Measurements from ENCODE around the gene ATPAF2. TPM values are rescaled to one million over a fixed set of nuclear protein-coding genes. Genes with fewer than 3 reads are reported as not detected.

Gene ATPAF2
- total RNA-seq, 4 donors from 2014 or later: 28.1 to 40.1 (median 36.7) TPM

DNA sequence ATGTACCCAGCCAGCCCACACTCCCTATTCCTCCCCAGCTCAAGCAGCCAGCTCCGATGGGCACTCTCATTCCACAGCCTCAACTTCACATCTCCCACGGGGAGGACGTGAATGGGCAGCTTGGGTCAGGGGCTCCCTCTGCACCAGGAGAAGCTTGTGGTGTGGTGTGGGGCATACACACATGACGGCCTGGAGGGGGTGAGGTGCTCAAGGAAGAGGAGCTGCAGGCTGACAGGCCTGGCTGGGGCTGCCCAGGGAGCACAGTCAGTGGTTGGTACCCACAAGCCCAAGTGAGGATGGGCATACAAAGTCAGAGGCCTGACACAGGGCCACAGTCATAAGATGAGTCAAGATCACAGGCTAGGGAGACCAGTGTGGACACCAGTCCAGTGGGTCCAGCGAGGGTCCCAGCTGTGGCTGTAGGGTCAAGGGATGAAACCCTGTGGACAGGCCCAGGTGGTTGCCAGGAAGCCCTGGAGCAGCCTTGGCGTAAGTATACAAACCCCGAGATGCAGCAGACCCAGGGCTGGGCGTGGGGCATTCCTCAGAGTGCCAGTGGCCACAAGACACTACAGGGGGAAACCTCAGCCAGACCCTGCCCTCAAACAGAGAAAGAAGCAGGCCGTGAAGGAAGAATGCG, 61.9 kb downstream of the ATPAF2 start:
- intact Hi-C loops (cut with DNase I): loop anchor here (10.0 kb wide), 2 partner anchors 58 to 72 kb away; partner anchors contain the start of genes ATPAF2 and GID4
- H3K4me1 ChIP-seq: peaks cover 7 to 10% of the 10 kb centered on the region in 2 donors
- H3K36me3 ChIP-seq: no peaks in the 10 kb centered on the region
- no peaks in the 10 kb centered on the region for H3K9me3 ChIP-seq
- H3K27me3 ChIP-seq: no peaks in the 10 kb centered on the region
- H3K27ac ChIP-seq: no peak overlapping the region
- no peak for TF ChIP-seq POLR2A (IDR thresholded peaks at IDR 0.05)
- TF ChIP-seq, protein P1, sequence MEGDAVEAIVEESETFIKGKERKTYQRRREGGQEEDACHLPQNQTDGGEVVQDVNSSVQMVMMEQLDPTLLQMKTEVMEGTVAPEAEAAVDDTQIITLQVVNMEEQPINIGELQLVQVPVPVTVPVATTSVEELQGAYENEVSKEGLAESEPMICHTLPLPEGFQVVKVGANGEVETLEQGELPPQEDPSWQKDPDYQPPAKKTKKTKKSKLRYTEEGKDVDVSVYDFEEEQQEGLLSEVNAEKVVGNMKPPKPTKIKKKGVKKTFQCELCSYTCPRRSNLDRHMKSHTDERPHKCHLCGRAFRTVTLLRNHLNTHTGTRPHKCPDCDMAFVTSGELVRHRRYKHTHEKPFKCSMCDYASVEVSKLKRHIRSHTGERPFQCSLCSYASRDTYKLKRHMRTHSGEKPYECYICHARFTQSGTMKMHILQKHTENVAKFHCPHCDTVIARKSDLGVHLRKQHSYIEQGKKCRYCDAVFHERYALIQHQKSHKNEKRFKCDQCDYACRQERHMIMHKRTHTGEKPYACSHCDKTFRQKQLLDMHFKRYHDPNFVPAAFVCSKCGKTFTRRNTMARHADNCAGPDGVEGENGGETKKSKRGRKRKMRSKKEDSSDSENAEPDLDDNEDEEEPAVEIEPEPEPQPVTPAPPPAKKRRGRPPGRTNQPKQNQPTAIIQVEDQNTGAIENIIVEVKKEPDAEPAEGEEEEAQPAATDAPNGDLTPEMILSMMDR (IDR thresholded peaks at IDR 0.05): no peak
- DNase-seq: no peak
- WGBS, 2 donors: 85 to 87% methylated on average over 9 to 10 of the region's 10 CpGs
- no peak overlapping the region for H3K4me3 ChIP-seq (replicated peaks in 1 of 3)

DNA sequence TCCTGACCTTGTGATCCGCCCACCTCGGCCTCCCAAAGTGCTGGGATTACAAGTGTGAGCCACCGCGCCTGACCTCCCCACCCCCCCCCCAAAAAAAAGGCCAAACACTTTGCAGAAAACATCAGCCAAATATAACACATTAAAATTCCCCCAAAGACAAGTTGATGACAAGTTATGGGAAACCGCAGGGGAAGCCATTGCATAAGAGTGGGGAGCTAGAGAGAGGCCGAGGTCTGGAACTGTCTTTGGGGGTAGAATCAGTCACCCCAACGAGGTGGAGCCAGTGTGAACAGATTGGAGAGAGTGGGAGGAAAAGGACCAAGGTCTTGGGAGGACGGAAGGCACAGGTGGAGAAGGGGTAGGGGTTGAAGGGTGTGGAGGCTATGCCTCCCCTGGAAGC, 63.5 kb downstream of the ATPAF2 start:
- intact Hi-C loops (cut with DNase I): loop anchor here (10.0 kb wide), 2 partner anchors 59 to 71 kb away; partner anchors contain the start of genes ATPAF2 and GID4
- no peak for DNase-seq
- no peak overlapping the region for H3K4me3 ChIP-seq (replicated peaks in 1 of 3)
- no peak overlapping the region for H3K27ac ChIP-seq
- no peak for TF ChIP-seq POLR2A (IDR thresholded peaks at IDR 0.05)
- TF ChIP-seq, protein P1 (IDR thresholded peaks at IDR 0.05): no peak
- no peaks in the 10 kb centered on the region for H3K36me3 ChIP-seq
- H3K9me3 ChIP-seq: no peaks in the 10 kb centered on the region
- H3K4me1 ChIP-seq: peaks cover 12 to 16% of the 10 kb centered on the region in 2 donors
- WGBS, 2 donors: 85 to 88% methylated on average over 8 of the region's 8 CpGs
- H3K27me3 ChIP-seq: no peaks in the 10 kb centered on the region

DNA sequence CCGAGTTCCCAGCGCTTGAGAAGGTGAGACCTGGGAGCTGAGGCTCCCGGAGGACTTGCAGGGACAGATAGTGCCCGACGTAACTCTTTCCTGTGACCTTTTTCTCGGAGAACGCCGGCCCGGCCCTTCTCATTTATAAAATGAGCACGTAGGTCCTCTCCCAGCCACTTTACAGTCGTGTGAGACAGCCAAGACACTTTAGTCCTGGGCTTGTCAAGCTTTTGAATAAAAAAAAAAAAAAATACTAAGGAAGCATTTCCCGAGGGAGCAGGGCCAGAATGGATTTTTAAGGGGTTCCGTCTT, 66.1 kb downstream of the ATPAF2 start:
- WGBS, 2 donors: 1 to 3% methylated on average over 13 of the region's 13 CpGs
- intact Hi-C loops (cut with DNase I): loop anchor here (10.0 kb wide), 2 partner anchors 62 to 68 kb away; partner anchors contain the start of genes ATPAF2 and GID4
- Histone ChIP-seq H3K36me3 (no peaks in the 10 kb centered on the region), H3K27ac (peak overlapping the region in 1 of 3 donors; percentile 33), H3K4me1 (peaks cover 30 to 32% of the 10 kb centered on the region in 2 donors), H3K4me3 (replicated peaks in 1 of 3) (peak overlapping the region in 2 of 3 donors; percentile 23 to 34), H3K27me3 (no peaks in the 10 kb centered on the region), H3K9me3 (no peaks in the 10 kb centered on the region)
- TF ChIP-seq, protein P1 (IDR thresholded peaks at IDR 0.05): no peak
- TF ChIP-seq POLR2A (IDR thresholded peaks at IDR 0.05): no peak
- no peak for DNase-seq

DNA sequence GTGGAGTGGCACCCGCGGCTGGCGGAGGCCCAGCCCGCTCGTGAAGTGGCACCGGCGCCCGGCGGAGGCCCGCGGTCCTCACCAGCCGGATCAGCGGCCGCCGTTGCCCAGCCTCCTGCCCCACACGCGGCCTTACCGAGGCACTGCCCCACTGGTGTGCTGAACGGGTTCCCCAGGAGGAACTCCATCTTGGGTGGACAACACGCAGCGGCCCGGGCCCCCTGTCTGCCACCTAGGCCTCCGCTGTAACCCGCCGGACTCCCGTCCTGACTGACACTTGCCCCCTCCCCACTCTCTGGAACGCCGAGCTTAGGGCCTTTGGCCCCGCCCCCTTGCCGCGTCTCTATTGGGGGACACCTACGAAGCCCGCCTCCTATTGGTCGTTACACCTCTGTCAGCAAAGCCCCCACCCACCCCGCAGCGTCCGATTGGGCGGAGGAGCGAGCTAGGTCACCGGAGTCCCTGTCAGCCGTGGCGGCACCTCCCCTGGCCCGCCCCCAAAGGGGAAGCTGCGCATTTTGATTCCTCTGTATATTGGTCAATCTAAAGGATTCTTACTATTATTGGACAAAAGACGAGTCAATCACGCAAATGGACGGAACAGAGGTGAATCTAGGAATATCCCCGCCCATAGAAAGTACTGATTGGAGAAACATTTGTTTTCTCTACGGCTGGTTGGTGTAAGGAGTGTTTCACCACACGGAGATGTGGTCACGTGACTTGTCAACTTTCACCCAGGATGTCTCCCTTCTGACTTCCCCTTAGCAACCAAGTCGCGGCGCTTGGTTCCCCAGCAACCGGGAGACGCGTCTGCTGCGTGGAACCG, 66.6 kb downstream of the ATPAF2 start, which contains the start of the genes DRC3 and TOM1L2:
DRC3 (plus strand) TSS at position 737 of the 826 bp plus-strand sequence. CDS start 4,737 bp downstream, outside the sequence.
TOM1L2 (minus strand) TSS at position 275 of the 826 bp plus-strand sequence; CDS start at position 188, 87 bp downstream.
- peaks cover 30 to 32% of the 10 kb centered on the region in 2 donors for H3K4me1 ChIP-seq
- H3K4me3 ChIP-seq (replicated peaks in 1 of 3): peak within 1 kb of the TSS; percentile 38 to 85 (median 79)
- peak; percentile 100 for DNase-seq
- no peaks in the 10 kb centered on the region for H3K36me3 ChIP-seq
- WGBS, 2 donors: 0% methylated on average over 28 to 41 of the region's 59 CpGs
- H3K27me3 ChIP-seq: no peaks in the 10 kb centered on the region
- intact Hi-C loops (cut with DNase I): loop anchor here (10.0 kb wide), 2 partner anchors 62 to 68 kb away; partner anchors contain the start of genes ATPAF2 and GID4
- H3K9me3 ChIP-seq: no peaks in the 10 kb centered on the region
- peak within 1 kb of the TSS; percentile 60 to 86 (median 75) for H3K27ac ChIP-seq
- TF ChIP-seq, protein P1 (IDR thresholded peaks at IDR 0.05): peak in 3 of 6 experiments; percentile 6 to 29 (median 21)
- TF ChIP-seq POLR2A (IDR thresholded peaks at IDR 0.05): peak; percentile 92 to 94
